Measurements from ENCODE around the gene IL34. TPM values are rescaled to one million over a fixed set of nuclear protein-coding genes. Genes with fewer than 3 reads are reported as not detected.

Gene IL34
- polyA plus RNA-seq, 2 of the 4 experiments (the other 2 are of a cell fraction) = 0.25 to 0.40 TPM

GRCh38 chr16:70660672-70661350 lies 14.5 kb downstream of the IL34 start:
- FAIRE-seq = no peak
- Histone ChIP-seq H3K27ac (no peak overlapping the region), H3K4me3 (no peak overlapping the region), H3K9me3 (no peaks in the 10 kb centered on the region), H3K4me1 (no peaks in the 10 kb centered on the region), H3K4me2 (no peak overlapping the region)
- ATAC-seq = peak; percentile 27 to 53; a peak in 3 of 6 replicates
- ChIA-PET CTCF (interaction anchor here (2.1 kb wide), 1 partner anchor 110 kb away, joined by 14 read pairs; no protein-coding TSS in a partner anchor), POLR2A (no interaction called here)
- 63% methylated on average over 5 of the region's 7 CpGs for WGBS (ENCODE audit: missing lambda C conversion rate)
- TF ChIP-seq POLR2AphosphoS2 (conservative IDR thresholded peaks at IDR 0.05; ENCODE audit: low read length) (no peak), RARB (CRISPR knock-in tag; IDR thresholded peaks at IDR 0.05) (no peak), ZSCAN20 (CRISPR knock-in tag; IDR thresholded peaks at IDR 0.05) (no peak), RAD21 (conservative IDR thresholded peaks at IDR 0.05 in 1 of 2, IDR thresholded peaks at IDR 0.05 in 1 of 2) (no peak), KDM5A (IDR thresholded peaks at IDR 0.05) (no peak), SREBF2 (IDR thresholded peaks at IDR 0.05) (no peak), CEBPB (IDR thresholded peaks at IDR 0.05) (no peak), MAX (IDR thresholded peaks at IDR 0.05) (no peak), SMC3 (IDR thresholded peaks at IDR 0.05) (no peak)
- DNase-seq (ENCODE audit: low read depth in 1 of 2, low spot score in 1 of 2) = no peak

- H3K9me3 ChIP-seq = no peaks in the 10 kb centered on the region
- DNase-seq (ENCODE audit: low read depth in 1 of 2, low spot score in 1 of 2) (no peak), ATAC-seq (no peak), FAIRE-seq (no peak)
- WGBS (ENCODE audit: missing lambda C conversion rate) = 84% methylated on average over 17 of the region's 17 CpGs
- H3K4me3 ChIP-seq = no peak overlapping the region
- no peak overlapping the region for H3K4me2 ChIP-seq
- no peak overlapping the region for H3K27ac ChIP-seq
- H3K4me1 ChIP-seq = no peaks in the 10 kb centered on the region
- TF ChIP-seq REST (IDR thresholded peaks at IDR 0.05) (no peak), PBX3 (IDR thresholded peaks at IDR 0.05) (no peak), CHD2 (IDR thresholded peaks at IDR 0.05; ENCODE audit: low read length, partially characterized antibody) (no peak), NFE2L2 (conservative IDR thresholded peaks at IDR 0.05; ENCODE audit: low read length) (no peak), ZC3H11A (IDR thresholded peaks at IDR 0.05) (no peak), KDM5A (IDR thresholded peaks at IDR 0.05) (no peak), FOSB (CRISPR knock-in tag; IDR thresholded peaks at IDR 0.05) (no peak), KDM1A (IDR thresholded peaks at IDR 0.05; ENCODE audit: low read depth) (no peak), USF2 (IDR thresholded peaks at IDR 0.05) (no peak), POLR2A (IDR thresholded peaks at IDR 0.05; ENCODE audit: low read length) (no peak), ZNF302 (CRISPR knock-in tag; IDR thresholded peaks at IDR 0.05) (no peak), SREBF2 (IDR thresholded peaks at IDR 0.05) (no peak), EP300 (IDR thresholded peaks at IDR 0.05) (no peak), PHF8 (IDR thresholded peaks at IDR 0.05; ENCODE audit: borderline replicate concordance, low read depth) (no peak), CBX2 (IDR thresholded peaks at IDR 0.05; ENCODE audit: borderline replicate concordance, low read depth) (no peak), RAD21 (conservative IDR thresholded peaks at IDR 0.05 in 1 of 2, IDR thresholded peaks at IDR 0.05 in 1 of 2) (no peak), EHMT2 (IDR thresholded peaks at IDR 0.05; ENCODE audit: low read depth) (no peak)
- CTCF ChIA-PET = interaction anchor here (0.8 to 2.5 kb wide), 6 partner anchors 7 to 109 kb away, joined by 3 to 12 read pairs (median 5); no protein-coding TSS in a partner anchor
- POLR2A ChIA-PET = no interaction called here
Measured at GRCh38 chr16:70661534-70661917, 15.2 kb downstream of the IL34 start.
